IMR-90 (cell line): Measurements from ENCODE around the gene AUTS2. TPM values are rescaled to one million over a fixed set of nuclear protein-coding genes. Genes with fewer than 3 reads are reported as not detected.

Experiments used
- ATAC-seq: fragments of 200-7000 bp; cut with Tn5 transposase; 2 replicates; pipeline ENCODE4 v1.9.1; 2020; ENCODE audit warnings: low read depth, mild to moderate bottlenecking, moderate library complexity
- BruUV-seq: library from RNA; stranded (reverse); fragments of 400-500 nt; replicated peaks from 2 replicates; lab custom pipeline; 2021; lab: Mats Ljungman, UMichigan
- CTCF ChIA-PET: fragments of 300-600 bp; formaldehyde crosslinking; extraction: SDS; loops from one replicate; lab custom pipeline; 2021; ENCODE audit warnings: antibody characterized with exemption; lab: Yijun Ruan, JAX
- POLR2A ChIA-PET: fragments of 300-600 bp; sonication (Branson Sonifier 250); formaldehyde crosslinking; loops from one replicate; lab custom pipeline; 2022; ENCODE audit warnings: antibody characterized with exemption; ENCODE audit not compliant: unreplicated experiment; lab: Charles Lee
- DNase-seq: peaks from one replicate; pipeline ENCODE4 v3.0.0; 2013
- H2AFZ ChIP-seq: replicated peaks from 2 replicates; pipeline ENCODE3; 2013; ENCODE audit warnings: low read length, mild to moderate bottlenecking; ENCODE audit not compliant: poor library complexity
- H2AK5ac ChIP-seq: 2 replicates; pipeline ENCODE4 v1.6.1; 2013; ENCODE audit warnings: low read depth, low read length, inconsistent platforms
- H2AK9ac ChIP-seq: replicated peaks from 2 replicates; pipeline ENCODE3; 2013; ENCODE audit warnings: mild to moderate bottlenecking, low read depth, low read length, moderate library complexity; ENCODE audit not compliant: poor library complexity
- H2BK120ac ChIP-seq: 2 replicates; pipeline ENCODE4 v1.6.1; 2013; ENCODE audit warnings: low read depth, low read length, inconsistent platforms
- H2BK15ac ChIP-seq: 3 replicates; pipeline ENCODE4 v1.6.1; 2013; ENCODE audit warnings: low read depth, low read length, inconsistent platforms
- H2BK20ac ChIP-seq: 2 replicates; pipeline ENCODE4 v1.6.1; 2013; ENCODE audit warnings: low read depth, mild to moderate bottlenecking, inconsistent platforms, low read length, moderate library complexity
- H2BK5ac ChIP-seq: 2 replicates; pipeline ENCODE4 v1.6.1; 2013; ENCODE audit warnings: mild to moderate bottlenecking, low read depth, low read length, inconsistent platforms; ENCODE audit not compliant: poor library complexity, severe bottlenecking
- H3K14ac ChIP-seq: replicated peaks from 2 replicates; pipeline ENCODE4 v1.6.1; 2013; ENCODE audit warnings: low read depth, low read length, inconsistent platforms
- H3K18ac ChIP-seq: 2 replicates; pipeline ENCODE4 v1.6.1; 2013; ENCODE audit warnings: low read depth, low read length, control low read depth
- H3K23ac ChIP-seq: 2 replicates; pipeline ENCODE4 v1.6.1; 2013; ENCODE audit warnings: low read depth, low read length, inconsistent platforms
- H3K27ac ChIP-seq: 2 replicates; pipeline ENCODE4 v1.5.1; 2013; ENCODE audit warnings: mild to moderate bottlenecking, control low read depth, low read length; ENCODE audit not compliant: insufficient read depth
- H3K27me3 ChIP-seq: 2 replicates; pipeline ENCODE4 v1.6.1; 2013; ENCODE audit warnings: low read length; ENCODE audit not compliant: control insufficient read depth, insufficient read depth
- H3K36me3 ChIP-seq: 2 replicates; pipeline ENCODE4 v1.6.1; 2013; ENCODE audit warnings: low read length, mixed read lengths; ENCODE audit not compliant: control insufficient read depth, insufficient read depth
- H3K4ac ChIP-seq: 2 replicates; pipeline ENCODE4 v1.6.1; 2013; ENCODE audit warnings: low read depth, low read length, inconsistent platforms
- H3K4me1 ChIP-seq: 2 replicates; pipeline ENCODE4 v1.6.1; 2013; ENCODE audit warnings: low read length, mixed read lengths; ENCODE audit not compliant: control insufficient read depth, insufficient read depth
- H3K4me2 ChIP-seq: 2 replicates; pipeline ENCODE4 v1.6.1; 2013; ENCODE audit warnings: low read depth, mild to moderate bottlenecking, control low read depth, low read length, moderate library complexity
- H3K4me3 ChIP-seq: 2 replicates; pipeline ENCODE4 v1.5.1; 2013; ENCODE audit warnings: low read depth, mild to moderate bottlenecking, control low read depth, low read length, moderate library complexity; ENCODE audit not compliant: insufficient read depth
- H3K56ac ChIP-seq: 2 replicates; pipeline ENCODE4 v1.6.1; 2013; ENCODE audit warnings: low read length, inconsistent platforms; ENCODE audit not compliant: insufficient read depth; ENCODE audit errors: extremely low read depth
- H3K79me1 ChIP-seq, 2 experiments: 2 replicates each; pipeline ENCODE4 v1.6.1; 2013; ENCODE audit warnings: low read length in 2 of 2, inconsistent platforms in 1 of 2, low read depth in 1 of 2
- H3K9ac ChIP-seq: 2 replicates; pipeline ENCODE4 v1.6.1; 2013; ENCODE audit warnings: low read depth, low read length, control low read depth
- H3K9me1 ChIP-seq: 2 replicates; pipeline ENCODE4 v1.6.1; 2013; ENCODE audit warnings: low read length, inconsistent platforms; ENCODE audit not compliant: insufficient read depth
- H3K9me3 ChIP-seq: 2 replicates; pipeline ENCODE4 v1.6.1; 2013; ENCODE audit warnings: low read length; ENCODE audit not compliant: control insufficient read depth, insufficient read depth
- H4K20me1 ChIP-seq: 2 replicates; pipeline ENCODE4 v1.6.1; 2013; ENCODE audit warnings: low read length, inconsistent platforms; ENCODE audit not compliant: insufficient read depth
- H4K5ac ChIP-seq: 2 replicates; pipeline ENCODE4 v1.6.1; 2013; ENCODE audit warnings: mild to moderate bottlenecking, low read depth, low read length, control low read depth
- H4K8ac ChIP-seq, 2 experiments: 2 replicates each; pipeline ENCODE4 v1.6.1; 2013; ENCODE audit warnings: low read depth in 2 of 2, low read length in 2 of 2, control low read depth in 1 of 2, inconsistent platforms in 1 of 2
- H4K91ac ChIP-seq: 2 replicates; pipeline ENCODE4 v1.6.1; 2013; ENCODE audit warnings: low read depth, low read length, inconsistent platforms; ENCODE audit not compliant: insufficient read depth
- FOS ChIP-seq: fragments of 150-350 bp; IDR thresholded peaks from 2 replicates; pipeline ENCODE4 v1.6.1; 2016; ENCODE audit warnings: low read depth, low read length
- MAZ ChIP-seq: IDR thresholded peaks from 2 replicates; pipeline ENCODE4 v1.6.1; 2012; ENCODE audit warnings: low read depth, mild to moderate bottlenecking, low read length, improper control_type of control experiment, moderate library complexity, borderline replicate concordance
- MXI1 ChIP-seq: IDR thresholded peaks from 2 replicates; pipeline ENCODE4 v1.6.1; 2012; ENCODE audit warnings: low read depth, mild to moderate bottlenecking, low read length, moderate library complexity, borderline replicate concordance
- RCOR1 ChIP-seq: IDR thresholded peaks from 2 replicates; pipeline ENCODE4 v1.6.1; 2012; ENCODE audit warnings: mild to moderate bottlenecking, low read length, improper control_type of control experiment; ENCODE audit not compliant: insufficient replicate concordance
- SMC3 ChIP-seq: fragments of 150-350 bp; IDR thresholded peaks from 2 replicates; pipeline ENCODE4 v1.6.1; 2016; ENCODE audit warnings: low read depth, mild to moderate bottlenecking, antibody characterized with exemption, low read length, moderate library complexity
- WGBS, 2 experiments: methylation state at CpG; one replicate each; pipeline versions ENCODE4 v1.1.5 to v1.1.7; 2013; ENCODE audit warnings: missing lambda C conversion rate in 2 of 2; ENCODE audit not compliant: insufficient read length in 1 of 2; ENCODE audit errors: extremely low coverage in 2 of 2; 5-methylcytosine and 5-hydroxymethylcytosine counted together
- dilution Hi-C: fragments of 300-500 bp; cut with HindIII; formaldehyde crosslinking; loops from one replicate; pipeline ENCODE4 v1.14.3; 2018; ENCODE audit warnings: low sequenced_read_pairs; ENCODE audit not compliant: unreplicated experiment
- in situ Hi-C: fragments of 300-500 bp; cut with MboI; formaldehyde crosslinking; loops from 3 replicates; pipeline ENCODE4 v1.14.3; 2019; ENCODE audit warnings: low sequenced_read_pairs, inconsistent platforms, mixed read lengths
- intact Hi-C: fragments of 100-400 bp; cut with micrococcal nuclease; formaldehyde crosslinking; loops from 2 replicates; pipeline ENCODE4 v1.10.0; 2022
- polyA plus RNA-seq, 3 experiments: library from polyadenylated mRNA; depleted of rRNA; stranded (reverse); fragments of >200 nt; gene quantifications; 2 replicates each; pipeline ENCODE4 v1.2.3, GENCODE V29; 2012; ENCODE audit warnings: low replicate concordance in 1 of 3
- total RNA-seq: library from RNA; depleted of rRNA; stranded (reverse); fragments of >200 nt; gene quantifications from 2 replicates; pipeline ENCODE4 v1.2.3, GENCODE V29; 2012
- TF ChIP-seq, protein P1 (sequence below): fragments of 150-350 bp; IDR thresholded peaks from 2 replicates; pipeline ENCODE4 v1.6.1; 2016; ENCODE audit warnings: low read depth, mild to moderate bottlenecking, low read length, moderate library complexity, borderline replicate concordance
- TF ChIP-seq, protein P2 (sequence below): conservative IDR thresholded peaks from 2 replicates; pipeline ENCODE4 v1.5.1; 2012; ENCODE audit warnings: mild to moderate bottlenecking, low read depth, low read length, improper control_type of control experiment
- TF ChIP-seq, protein P3 (sequence below): fragments of 150-350 bp; IDR thresholded peaks from 2 replicates; pipeline ENCODE4 v1.6.1; 2017; ENCODE audit warnings: mild to moderate bottlenecking, antibody characterized with exemption, low read length, low read depth

Gene AUTS2
- total and polyA plus RNA-seq, 2 of the 4 experiments (the other 2 are of a cell fraction) = 0.90 to 3.0 TPM

DNA sequence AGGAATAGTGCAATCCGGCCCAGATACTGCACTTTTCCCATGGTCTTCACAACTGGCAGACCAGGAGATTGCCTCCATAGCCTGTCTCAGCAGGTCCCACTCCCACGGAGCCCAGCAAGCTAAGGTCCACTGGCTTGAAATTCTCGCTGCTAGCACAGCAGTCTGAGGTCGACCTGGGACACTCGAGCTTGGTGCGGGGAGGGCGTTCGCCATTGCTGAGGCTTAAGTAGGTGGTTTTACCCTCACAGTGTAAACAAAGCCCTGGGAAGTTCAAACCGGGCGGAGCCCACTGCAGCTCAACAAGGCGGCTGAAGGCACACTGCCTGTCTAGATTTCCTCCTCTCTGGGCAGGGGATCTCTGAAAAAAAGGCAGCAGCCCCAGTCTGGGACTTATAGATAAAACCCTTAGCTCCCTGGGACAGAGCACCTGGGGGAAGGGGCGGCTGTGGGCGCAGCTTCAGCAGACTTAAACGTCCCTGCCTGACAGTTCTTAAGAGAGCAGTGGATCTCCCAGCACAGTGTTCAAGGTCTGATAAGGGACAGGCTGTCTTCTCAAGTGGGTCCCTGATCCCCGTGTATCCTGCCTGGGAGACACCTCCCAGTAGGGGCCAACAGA, 1240.1 kb downstream of the AUTS2 start:
- Histone ChIP-seq H3K18ac (no peak overlapping the region), H3K4me3 (no peak overlapping the region), H3K9me1 (no peaks in the 10 kb centered on the region), H4K91ac (no peak overlapping the region), H2BK15ac (no peak overlapping the region), H3K4me1 (no peaks in the 10 kb centered on the region), H3K79me1 (no peaks in the 10 kb centered on the region), H2AK9ac (no peak overlapping the region), H3K27me3 (no peaks in the 10 kb centered on the region), H3K27ac (no peak overlapping the region), H3K4me2 (no peak overlapping the region), H3K9ac (no peak overlapping the region), H2AK5ac (no peak overlapping the region), H4K8ac (no peak overlapping the region), H3K23ac (no peak overlapping the region), H3K14ac (no peak overlapping the region), H2BK5ac (no peak overlapping the region), H3K9me3 (peaks cover 4% of the 10 kb centered on the region; the same call in 1 of the 2 replicates), H3K36me3 (no peaks in the 10 kb centered on the region), H2BK20ac (no peak overlapping the region), H2AFZ (no peak overlapping the region), H3K4ac (no peak overlapping the region), H4K5ac (no peak overlapping the region), H2BK120ac (no peak overlapping the region), H4K20me1 (no peaks in the 10 kb centered on the region), H3K56ac (no peak overlapping the region)
- in situ Hi-C loops = loop anchor here (25.0 kb wide), 1 partner anchor 899 kb away; no protein-coding TSS in a partner anchor
- WGBS, 2 experiments = 36% methylated on average over 6 of the region's 15 CpGs; no CpG with 5 or more reads in 1 of the 2 experiments
- dilution Hi-C loops = no loop called here
- BruUV-seq = no TSS peak
- DNase-seq (no peak), ATAC-seq (no peak)
- CTCF ChIA-PET = no interaction called here
- POLR2A ChIA-PET = no interaction called here
- no peak for TF ChIP-seq FOS
- TF ChIP-seq, protein P1, sequence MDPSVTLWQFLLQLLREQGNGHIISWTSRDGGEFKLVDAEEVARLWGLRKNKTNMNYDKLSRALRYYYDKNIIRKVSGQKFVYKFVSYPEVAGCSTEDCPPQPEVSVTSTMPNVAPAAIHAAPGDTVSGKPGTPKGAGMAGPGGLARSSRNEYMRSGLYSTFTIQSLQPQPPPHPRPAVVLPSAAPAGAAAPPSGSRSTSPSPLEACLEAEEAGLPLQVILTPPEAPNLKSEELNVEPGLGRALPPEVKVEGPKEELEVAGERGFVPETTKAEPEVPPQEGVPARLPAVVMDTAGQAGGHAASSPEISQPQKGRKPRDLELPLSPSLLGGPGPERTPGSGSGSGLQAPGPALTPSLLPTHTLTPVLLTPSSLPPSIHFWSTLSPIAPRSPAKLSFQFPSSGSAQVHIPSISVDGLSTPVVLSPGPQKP = no peak
- no peak for TF ChIP-seq MXI1
- TF ChIP-seq RCOR1 = no peak
- TF ChIP-seq, protein P2, sequence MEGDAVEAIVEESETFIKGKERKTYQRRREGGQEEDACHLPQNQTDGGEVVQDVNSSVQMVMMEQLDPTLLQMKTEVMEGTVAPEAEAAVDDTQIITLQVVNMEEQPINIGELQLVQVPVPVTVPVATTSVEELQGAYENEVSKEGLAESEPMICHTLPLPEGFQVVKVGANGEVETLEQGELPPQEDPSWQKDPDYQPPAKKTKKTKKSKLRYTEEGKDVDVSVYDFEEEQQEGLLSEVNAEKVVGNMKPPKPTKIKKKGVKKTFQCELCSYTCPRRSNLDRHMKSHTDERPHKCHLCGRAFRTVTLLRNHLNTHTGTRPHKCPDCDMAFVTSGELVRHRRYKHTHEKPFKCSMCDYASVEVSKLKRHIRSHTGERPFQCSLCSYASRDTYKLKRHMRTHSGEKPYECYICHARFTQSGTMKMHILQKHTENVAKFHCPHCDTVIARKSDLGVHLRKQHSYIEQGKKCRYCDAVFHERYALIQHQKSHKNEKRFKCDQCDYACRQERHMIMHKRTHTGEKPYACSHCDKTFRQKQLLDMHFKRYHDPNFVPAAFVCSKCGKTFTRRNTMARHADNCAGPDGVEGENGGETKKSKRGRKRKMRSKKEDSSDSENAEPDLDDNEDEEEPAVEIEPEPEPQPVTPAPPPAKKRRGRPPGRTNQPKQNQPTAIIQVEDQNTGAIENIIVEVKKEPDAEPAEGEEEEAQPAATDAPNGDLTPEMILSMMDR = no peak
- no peak for TF ChIP-seq MAZ
- TF ChIP-seq, protein P3, sequence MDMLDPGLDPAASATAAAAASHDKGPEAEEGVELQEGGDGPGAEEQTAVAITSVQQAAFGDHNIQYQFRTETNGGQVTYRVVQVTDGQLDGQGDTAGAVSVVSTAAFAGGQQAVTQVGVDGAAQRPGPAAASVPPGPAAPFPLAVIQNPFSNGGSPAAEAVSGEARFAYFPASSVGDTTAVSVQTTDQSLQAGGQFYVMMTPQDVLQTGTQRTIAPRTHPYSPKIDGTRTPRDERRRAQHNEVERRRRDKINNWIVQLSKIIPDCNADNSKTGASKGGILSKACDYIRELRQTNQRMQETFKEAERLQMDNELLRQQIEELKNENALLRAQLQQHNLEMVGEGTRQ = no peak
- no peak for TF ChIP-seq SMC3
- intact Hi-C loops = loop anchor here (10.0 kb wide), 1 partner anchor 1426 kb away; no protein-coding TSS in a partner anchor
